GM19193 (cell line): Measurements from ENCODE around the gene TP53BP2.

Source experiments
- POLR2A ChIP-seq: IDR thresholded peaks from 4 replicates; pipeline ENCODE4 v1.6.1; 2011; ENCODE audit not compliant: insufficient read depth, insufficient read length; ENCODE audit errors: extremely low read depth

Gene TP53BP2

DNA sequence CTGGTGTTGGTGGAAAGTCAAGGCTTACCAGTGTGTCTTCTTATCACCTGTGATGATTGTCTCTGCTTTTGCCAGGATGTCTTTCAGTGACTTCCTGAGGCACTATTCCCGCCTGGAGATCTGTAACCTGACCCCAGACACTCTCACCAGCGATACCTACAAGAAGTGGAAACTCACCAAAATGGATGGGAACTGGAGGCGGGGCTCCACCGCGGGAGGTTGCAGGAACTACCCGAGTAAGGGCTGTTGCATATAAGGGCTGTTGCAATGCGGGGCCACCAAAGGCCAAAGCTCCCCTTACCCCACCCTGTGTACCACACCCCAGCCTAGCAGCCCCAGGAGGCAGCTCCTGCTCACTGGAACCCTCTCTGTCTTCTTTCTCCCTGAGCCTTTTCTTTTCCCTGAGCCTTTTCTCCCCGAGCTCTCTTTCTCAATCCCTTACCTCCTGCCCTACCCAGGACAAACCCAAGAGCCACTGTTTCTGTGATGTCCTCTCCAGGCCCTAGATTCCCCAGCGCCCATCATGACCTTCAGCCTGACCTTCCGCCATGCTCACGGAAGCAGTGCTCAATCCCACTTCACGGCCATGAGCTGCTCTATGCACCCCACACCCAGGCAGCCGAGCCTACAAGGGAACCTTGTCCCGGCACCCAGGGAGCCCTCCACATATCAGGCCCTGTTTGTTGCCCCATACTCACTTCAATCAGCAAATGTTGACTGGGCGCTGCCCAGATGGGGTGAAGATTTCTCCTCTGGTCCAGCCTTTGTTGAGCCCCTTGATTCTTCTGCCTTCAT, 92.8 kb downstream of the TP53BP2 start:
- TF ChIP-seq POLR2A, result no peak

DNA sequence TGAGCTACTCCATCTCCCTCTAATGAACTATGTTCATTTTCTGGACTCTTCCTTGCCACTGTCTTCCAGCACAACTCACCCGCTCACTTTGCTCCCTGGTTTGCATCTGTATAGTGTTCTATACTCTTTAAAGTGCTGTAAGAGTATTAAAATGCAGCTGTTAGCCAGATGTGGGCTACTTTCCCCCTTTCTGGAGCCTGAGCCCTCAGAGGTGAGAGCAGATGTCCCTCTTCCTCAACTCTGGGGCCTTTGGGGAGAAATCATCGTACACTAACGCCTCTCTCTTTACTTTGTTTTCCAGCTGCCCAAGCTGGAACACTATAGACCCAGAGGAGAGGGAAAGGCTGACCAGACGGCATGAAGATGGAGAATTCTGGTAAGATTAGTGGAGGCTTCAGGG, 94.1 kb downstream of the TP53BP2 start:
- no peak for TF ChIP-seq POLR2A

DNA sequence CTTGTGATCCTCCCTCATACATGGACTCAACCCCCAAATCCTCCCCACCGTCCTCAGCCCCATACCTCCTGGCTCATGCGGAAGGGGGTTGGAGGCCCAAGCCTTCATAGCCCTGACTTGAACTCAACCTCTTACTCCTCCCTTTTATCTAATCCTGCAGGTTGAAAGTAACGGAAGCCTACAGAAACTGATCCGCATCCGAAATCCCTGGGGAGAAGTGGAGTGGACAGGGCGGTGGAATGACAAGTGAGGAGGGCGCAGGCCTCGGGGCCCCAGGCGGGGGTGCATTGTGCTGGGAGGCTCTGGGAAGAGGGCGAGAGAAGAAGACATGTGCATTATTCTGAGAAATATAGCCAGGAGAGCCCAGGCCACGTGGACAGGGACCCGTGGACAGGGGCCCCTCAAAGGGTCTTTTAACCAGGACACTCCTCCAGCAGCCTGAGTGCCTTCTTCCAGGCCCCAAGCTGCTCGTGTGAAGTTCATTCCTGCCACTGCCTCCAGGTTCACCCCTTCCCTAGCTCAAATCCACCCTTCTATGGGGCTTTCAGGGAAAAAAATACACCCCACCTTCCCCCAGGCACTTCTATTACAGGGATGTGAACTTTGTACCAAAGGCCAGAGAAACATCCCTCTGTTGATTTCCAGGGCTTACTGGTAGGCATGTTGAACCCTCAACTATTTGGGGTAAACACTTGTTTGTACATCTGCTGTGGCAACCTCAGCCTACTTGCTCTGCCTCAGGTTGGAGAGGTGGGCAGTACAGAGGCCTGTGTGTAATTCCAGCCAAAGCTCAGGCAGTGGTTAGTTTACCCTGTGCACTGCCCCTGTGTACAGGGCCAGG, 94.8 kb downstream of the TP53BP2 start:
- no peak for TF ChIP-seq POLR2A

DNA sequence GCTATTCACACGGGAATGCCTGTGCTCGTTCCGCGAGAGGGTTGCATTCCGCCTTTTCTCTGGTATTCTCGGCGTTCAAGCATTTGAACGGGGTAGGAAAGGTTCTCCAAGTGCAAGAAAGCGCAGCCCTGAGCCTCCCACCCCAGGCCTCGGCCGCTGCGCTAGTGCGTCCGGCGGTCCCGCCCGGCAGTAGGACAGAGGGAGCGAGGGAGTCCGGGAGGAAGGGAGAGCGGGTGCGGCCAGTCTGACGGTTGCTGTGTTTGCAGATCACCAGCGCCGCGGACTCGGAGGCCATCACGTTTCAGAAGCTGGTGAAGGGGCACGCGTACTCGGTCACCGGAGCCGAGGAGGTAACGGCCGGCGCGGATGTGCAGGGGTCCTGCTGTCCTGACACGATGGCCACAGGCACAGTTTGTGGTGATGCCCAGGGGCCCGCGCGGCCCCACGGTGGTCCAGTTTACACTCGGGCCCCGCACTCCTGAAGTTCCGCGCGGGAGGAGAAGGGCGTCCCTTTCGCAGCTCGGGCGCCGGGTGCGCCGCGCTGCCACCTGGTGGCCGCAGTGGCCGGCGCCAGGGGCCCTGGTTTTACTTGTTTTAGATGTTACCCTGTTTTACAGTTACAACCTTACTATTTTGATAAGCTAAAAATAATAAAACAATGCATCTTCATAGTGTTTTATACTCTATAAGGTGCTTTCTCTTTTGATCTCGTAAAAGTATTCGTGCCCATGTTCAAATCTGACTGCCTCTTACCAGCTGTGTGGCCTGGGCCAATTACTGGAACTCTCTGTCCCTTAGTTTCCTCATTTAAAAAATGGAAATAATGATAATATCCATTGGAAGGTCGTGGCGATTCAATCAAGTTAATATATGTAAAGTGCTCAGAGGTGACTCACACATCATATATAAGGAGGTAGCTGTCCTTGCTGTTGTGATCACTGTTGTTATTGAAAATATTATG, 96.7 kb downstream of the TP53BP2 start:
- TF ChIP-seq POLR2A, result no peak

DNA sequence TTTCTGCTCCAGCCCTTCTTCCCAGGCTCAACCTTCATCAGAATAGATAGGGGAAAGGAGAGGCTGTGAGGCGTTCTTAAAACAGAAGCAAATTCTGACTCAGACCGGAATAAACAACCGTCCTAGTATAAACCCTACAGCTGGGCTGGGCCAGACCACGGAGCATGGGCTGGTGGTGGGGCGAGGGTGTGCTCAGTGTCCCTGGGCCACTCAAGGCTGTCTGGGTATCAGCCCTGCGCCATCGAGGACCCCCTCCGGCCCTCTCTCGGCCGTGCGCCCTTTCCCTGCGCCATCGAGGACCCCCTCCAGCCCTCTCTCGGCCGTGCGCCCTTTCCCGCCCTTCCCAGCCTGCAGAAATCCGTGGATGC, 97.4 kb downstream of the TP53BP2 start:
- TF ChIP-seq POLR2A, result no peak

DNA sequence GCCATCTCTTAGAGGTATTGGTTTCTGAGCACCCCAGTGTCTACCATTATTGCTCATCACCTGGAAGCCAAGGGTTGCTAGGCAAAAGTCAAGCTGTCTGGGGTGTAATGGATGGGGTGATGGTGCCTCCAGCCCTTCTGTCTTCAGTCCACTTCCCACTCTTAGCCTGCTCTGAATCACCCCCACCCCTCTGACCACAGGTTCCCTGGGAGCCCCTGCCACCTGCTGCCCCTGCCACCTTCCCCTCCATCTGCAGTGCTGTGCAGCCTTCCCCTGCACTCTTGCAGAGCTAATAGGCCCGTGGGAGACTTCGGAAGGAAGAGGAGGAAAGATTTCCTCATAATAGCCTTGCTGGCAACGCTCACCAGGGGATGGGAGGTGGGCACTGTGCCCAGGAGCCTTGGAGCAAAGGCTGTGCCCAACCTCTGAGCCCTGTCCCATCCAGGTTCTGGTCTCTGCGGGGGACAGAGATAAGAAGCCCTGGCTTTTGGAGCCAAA, 97.9 kb downstream of the TP53BP2 start:
- TF ChIP-seq POLR2A, result no peak

DNA sequence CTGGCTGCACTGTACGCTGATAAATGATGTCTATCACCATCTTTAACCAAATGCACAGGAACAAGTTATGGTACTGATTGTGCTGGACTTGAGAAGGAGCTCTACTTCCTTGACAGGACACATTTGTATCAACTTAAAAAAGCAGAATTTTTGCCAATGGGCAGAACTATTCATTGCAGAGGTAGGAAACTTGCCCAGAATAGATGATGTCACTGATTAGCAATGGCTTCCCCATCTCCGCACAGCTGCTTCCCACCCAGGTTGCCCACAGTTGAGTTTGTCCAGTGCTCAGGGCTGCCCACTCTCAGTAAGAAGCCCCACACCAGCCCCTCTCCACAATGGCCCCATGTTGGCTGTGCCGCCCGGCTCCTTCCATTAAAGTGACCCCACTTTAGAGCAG, 100.0 kb downstream of the TP53BP2 start:
- TF ChIP-seq POLR2A, result no peak

DNA sequence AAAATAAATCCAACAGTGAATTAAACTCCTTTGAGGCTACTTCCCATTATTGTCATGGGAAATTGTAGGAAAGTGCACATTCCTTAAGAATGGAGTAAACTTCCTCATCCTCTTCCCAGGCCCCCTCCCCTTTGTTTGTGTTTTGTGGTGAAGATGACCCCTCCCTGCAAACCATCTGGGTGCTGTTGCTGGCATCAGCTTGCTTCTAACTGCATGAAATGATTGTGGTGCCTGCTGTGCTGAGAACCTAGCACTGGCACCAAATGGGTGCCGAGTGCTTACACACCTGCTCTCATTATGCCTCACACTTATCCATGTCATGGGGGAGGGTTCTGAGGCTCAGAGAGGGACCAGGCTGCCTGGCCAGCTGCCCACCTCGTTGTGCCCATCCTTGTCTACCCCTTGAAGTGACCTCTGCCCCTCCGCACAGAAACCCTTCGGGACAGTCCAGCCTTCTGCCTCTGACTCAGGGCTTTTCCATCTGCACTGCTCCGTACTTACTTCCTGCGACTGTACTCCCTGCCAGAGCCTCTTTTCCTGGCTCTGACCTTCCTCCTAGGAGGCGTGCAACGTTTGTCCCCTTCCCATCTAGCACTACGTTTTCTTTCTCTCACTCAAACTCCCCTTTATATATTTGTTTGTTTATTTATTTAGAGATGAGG, 102.8 kb downstream of the TP53BP2 start:
- TF ChIP-seq POLR2A, result no peak

DNA sequence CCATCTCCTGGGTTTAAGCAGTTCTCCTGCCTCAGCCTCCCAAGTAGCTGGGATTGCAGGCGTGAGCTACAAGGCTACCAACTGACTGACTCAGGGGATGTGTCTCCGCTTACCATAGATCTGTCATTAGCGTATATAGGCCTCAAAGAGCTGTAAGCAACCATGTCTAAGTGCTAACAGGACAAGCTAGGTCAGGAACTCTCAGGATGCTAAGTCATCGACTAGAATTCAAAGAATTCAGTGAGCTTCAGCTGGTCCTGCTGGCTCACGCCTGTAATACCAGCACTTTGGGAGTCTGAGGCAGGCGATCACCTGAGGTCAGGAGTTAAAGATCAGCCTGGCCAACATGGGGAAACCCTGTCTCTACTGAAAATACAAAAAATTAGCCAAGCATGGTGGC, 103.9 kb downstream of the TP53BP2 start:
- TF ChIP-seq POLR2A, result no peak

DNA sequence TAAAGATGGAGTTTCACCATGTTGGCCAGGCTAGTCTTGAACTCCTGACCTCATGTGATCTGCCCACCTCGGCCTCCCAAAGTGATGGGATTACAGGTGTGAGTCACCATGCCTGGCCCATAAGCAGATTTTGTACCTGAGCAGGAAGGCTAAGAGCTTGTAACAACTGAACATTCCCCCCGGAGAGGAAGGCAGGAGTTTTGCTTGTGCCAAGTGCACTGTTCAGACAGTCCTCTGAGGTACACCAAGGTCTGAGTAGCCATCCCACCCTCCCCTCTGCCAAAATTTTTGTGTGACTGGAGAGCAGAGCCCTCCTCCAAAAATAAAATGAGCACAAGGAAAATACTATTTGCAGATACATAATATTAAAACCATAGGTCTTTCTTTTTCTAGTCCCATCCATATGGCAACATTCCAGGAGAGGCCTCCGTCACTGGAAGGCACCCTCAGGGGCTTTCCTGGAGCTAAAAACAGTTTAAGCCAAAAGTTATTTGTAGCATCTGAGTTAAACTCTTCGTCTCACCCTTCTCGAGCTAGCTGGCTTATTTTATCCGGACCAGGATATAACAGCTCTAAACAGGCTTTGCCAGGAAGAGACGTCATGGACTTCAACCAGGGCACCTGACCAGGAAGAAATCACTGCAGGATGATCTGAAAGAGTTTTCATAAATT, 106.2 kb downstream of the TP53BP2 start:
- no peak for TF ChIP-seq POLR2A

DNA sequence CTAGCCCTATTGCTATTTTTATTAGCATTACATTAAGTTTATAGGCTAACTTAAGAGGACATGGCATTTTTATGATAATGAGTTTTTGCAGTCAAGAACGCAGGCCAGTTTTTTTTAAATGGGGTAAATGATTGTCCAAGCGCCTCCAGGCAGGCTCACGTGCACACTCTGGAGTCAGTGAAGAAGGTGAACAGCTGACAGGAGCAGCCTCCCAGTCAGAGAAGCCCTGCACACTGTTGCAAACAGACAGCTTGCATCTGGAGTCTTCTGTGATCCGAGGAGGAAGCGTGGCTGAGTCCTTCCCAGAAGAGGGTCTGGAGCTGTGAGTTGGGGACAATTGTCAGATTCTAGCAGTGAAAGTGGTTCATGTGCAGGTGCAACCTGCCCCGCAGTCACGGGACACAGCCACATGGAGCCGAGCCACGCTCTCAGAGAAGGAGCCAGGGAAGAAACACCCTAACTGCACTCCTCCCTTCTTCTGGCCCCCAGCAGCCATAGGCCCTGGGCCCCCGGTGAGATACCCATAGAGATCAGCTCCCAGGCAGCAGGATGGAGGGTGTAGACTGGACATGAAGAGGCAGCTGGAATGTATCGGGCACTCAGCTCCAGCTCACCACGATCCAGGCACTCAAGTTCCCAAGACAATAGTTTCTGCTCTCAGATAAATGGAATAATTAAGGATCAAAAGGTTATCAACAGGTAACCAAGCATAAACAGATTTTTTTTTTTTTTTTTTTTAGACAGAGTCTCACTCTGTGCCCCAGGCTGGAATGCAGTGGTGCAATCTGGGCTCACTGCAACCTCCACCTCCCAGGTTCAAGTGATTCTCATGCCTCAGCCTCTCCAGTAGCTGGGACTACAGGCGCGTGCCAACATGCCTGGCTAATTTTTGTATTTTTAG, 107.0 kb downstream of the TP53BP2 start:
- no peak for TF ChIP-seq POLR2A

DNA sequence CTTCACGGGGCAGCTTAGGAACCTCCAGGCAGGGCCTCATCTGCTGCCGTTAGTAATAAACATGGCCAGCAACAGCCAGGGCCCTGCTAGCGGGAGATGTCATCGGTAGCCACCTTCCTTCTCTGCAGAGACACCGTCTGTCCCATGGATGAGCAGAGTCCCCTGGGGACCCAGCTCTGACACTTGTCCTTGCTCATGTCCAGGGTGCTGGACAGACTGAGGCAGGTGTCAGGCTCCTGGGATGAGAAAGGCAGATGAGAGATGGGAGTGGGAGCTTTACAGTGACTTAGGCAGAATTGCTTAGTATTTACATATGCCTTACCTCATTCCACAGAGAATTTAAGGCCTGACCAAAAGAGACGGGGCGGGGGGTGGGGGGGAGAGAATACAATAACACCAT, 108.4 kb downstream of the TP53BP2 start:
- TF ChIP-seq POLR2A, result no peak
